ENCODE data around the gene ZNHIT1. TPM values are rescaled to one million over a fixed set of nuclear protein-coding genes. Genes with fewer than 3 reads are reported as not detected.

Gene ZNHIT1
- polyA plus RNA-seq, 1 of the 3 experiments (the other 2 are of a cell fraction): 101 TPM

- no peaks in the 10 kb centered on the region for H3K27me3 ChIP-seq (ENCODE audit: insufficient read depth)
- H3K9ac ChIP-seq: no peak overlapping the region
- no peaks in the 10 kb centered on the region for H3K79me2 ChIP-seq (ENCODE audit: insufficient read depth)
- peak; percentile 56 for DNase-seq
- H3K4me1 ChIP-seq (ENCODE audit: control insufficient read depth in 1 of 2, insufficient read depth in 2 of 2, low read depth in 1 of 2, low read length in 1 of 2): peaks cover 0 to 5% of the 10 kb centered on the region in 2 experiments; a peak in 1 of 4 replicates
- H2AFZ ChIP-seq (ENCODE audit: low read depth): no peak overlapping the region
- H3K4me2 ChIP-seq: no peak overlapping the region
- H3F3A ChIP-seq (replicated peaks; ENCODE audit: insufficient read depth): peaks cover 6% of the 10 kb centered on the region
- WGBS (ENCODE audit: low lambda C conversion rate): 83% methylated on average over 41 of the region's 52 CpGs
- H3K27ac ChIP-seq (ENCODE audit: low read depth in 2 of 2, low read length in 1 of 2): no peak overlapping the region
- no peaks in the 10 kb centered on the region for H3K9me2 ChIP-seq
- no peak overlapping the region for H3K4me3 ChIP-seq (ENCODE audit: low read depth in 2 of 2, low read length in 1 of 2)
- no peaks in the 10 kb centered on the region for H4K20me1 ChIP-seq (ENCODE audit: insufficient read depth)
- H3K36me3 ChIP-seq (replicated peaks in 1 of 2; ENCODE audit: control insufficient read depth in 1 of 2, insufficient read depth in 2 of 2, low read length in 1 of 2): peaks cover 13 to 19% of the 10 kb centered on the region in 2 experiments
- ChIA-PET CTCF (interaction anchor here (0.5 to 3.0 kb wide), 4 partner anchors 11 to 88 kb away, joined by 3 to 10 read pairs (median 4); no protein-coding TSS in a partner anchor), POLR2A (interaction anchor here (1.4 to 3.4 kb wide), 2 partner anchors 12 to 15 kb away, joined by 4 to 15 read pairs; partner anchors contain the start of genes PLOD3 and ZNHIT1)
- TF ChIP-seq SMC3 (IDR thresholded peaks at IDR 0.05; ENCODE audit: low read depth, low read length) (no peak), POLR2AphosphoS5 (IDR thresholded peaks at IDR 0.05; ENCODE audit: low read depth, low read length) (0 out of 2 replicates have a peak, but pooled peaks have one; percentile 18)
- no peaks in the 10 kb centered on the region for H3K9me3 ChIP-seq
Observed at GRCh38 chr7:101232141-101232850, 14.3 kb downstream of the ZNHIT1 start.

DNA sequence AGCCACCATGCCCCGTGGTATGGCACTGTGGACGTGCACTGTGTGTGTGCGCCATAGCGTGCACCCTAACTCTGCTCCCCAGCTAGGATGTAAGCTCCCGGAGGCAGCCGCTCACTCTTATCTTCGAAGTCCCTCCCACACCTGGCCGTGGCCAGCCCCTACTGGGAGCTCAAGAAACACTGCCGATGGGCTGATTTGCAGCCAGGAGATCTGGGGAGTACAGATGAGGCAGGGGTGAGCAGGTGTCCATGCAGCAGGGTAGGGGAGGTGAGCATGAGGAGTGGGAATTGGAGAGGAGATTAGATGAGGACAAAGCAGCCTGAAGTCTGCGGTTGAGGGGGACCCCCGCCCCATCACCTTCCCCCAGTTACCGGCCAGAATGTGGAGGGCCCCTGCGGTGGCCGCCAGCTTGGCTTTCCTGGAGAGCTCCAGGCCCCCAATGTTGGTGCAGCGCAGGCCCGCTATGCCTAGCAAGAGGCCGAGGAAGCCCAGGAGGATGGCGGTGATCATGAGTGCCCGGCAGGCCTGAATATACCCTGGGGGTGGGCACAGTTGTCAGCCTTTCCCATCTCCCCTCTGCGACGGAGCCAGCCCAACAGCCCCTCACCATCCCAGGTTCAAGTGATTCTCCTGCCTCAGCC is 16.1 kb downstream of the ZNHIT1 start:
- peaks cover 6% of the 10 kb centered on the region for H3F3A ChIP-seq (replicated peaks; ENCODE audit: insufficient read depth)
- H3K4me1 ChIP-seq (ENCODE audit: control insufficient read depth in 1 of 2, insufficient read depth in 2 of 2, low read depth in 1 of 2, low read length in 1 of 2): peaks cover 0 to 5% of the 10 kb centered on the region in 2 experiments; a peak in 1 of 4 replicates
- peak; percentile 33 for DNase-seq
- no peaks in the 10 kb centered on the region for H3K79me2 ChIP-seq (ENCODE audit: insufficient read depth)
- no peak overlapping the region for H3K9ac ChIP-seq
- no peak for TF ChIP-seq YY1 (IDR thresholded peaks at IDR 0.05; ENCODE audit: low read depth)
- TF ChIP-seq USF1 (IDR thresholded peaks at IDR 0.05; ENCODE audit: borderline replicate concordance, low read depth): no peak
- TF ChIP-seq NFIC (IDR thresholded peaks at IDR 0.05; ENCODE audit: borderline replicate concordance): no peak
- TF ChIP-seq IRF3 (IDR thresholded peaks at IDR 0.05; ENCODE audit: low read depth, low read length): no peak
- no peak for TF ChIP-seq MEF2A (IDR thresholded peaks at IDR 0.05; ENCODE audit: borderline replicate concordance, low read depth)
- no peak for TF ChIP-seq NRF1 (IDR thresholded peaks at IDR 0.05; ENCODE audit: low read depth, low read length)
- TF ChIP-seq, protein P1, sequence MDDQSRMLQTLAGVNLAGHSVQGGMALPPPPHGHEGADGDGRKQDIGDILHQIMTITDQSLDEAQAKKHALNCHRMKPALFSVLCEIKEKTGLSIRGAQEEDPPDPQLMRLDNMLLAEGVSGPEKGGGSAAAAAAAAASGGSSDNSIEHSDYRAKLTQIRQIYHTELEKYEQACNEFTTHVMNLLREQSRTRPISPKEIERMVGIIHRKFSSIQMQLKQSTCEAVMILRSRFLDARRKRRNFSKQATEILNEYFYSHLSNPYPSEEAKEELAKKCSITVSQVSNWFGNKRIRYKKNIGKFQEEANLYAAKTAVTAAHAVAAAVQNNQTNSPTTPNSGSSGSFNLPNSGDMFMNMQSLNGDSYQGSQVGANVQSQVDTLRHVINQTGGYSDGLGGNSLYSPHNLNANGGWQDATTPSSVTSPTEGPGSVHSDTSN (IDR thresholded peaks at IDR 0.05): no peak
- TF ChIP-seq MAX (IDR thresholded peaks at IDR 0.05; ENCODE audit: low read depth): no peak
- TF ChIP-seq, protein P2, sequence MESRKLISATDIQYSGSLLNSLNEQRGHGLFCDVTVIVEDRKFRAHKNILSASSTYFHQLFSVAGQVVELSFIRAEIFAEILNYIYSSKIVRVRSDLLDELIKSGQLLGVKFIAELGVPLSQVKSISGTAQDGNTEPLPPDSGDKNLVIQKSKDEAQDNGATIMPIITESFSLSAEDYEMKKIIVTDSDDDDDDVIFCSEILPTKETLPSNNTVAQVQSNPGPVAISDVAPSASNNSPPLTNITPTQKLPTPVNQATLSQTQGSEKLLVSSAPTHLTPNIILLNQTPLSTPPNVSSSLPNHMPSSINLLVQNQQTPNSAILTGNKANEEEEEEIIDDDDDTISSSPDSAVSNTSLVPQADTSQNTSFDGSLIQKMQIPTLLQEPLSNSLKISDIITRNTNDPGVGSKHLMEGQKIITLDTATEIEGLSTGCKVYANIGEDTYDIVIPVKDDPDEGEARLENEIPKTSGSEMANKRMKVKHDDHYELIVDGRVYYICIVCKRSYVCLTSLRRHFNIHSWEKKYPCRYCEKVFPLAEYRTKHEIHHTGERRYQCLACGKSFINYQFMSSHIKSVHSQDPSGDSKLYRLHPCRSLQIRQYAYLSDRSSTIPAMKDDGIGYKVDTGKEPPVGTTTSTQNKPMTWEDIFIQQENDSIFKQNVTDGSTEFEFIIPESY (IDR thresholded peaks at IDR 0.05; ENCODE audit: borderline replicate concordance, low read depth): no peak
- TF ChIP-seq MXI1 (IDR thresholded peaks at IDR 0.05; ENCODE audit: low read depth, low read length): no peak
- no peak for TF ChIP-seq ELF1 (IDR thresholded peaks at IDR 0.05)
- TF ChIP-seq RFX5 (IDR thresholded peaks at IDR 0.05; ENCODE audit: low read length): no peak
- no peak for TF ChIP-seq TEAD4 (IDR thresholded peaks at IDR 0.05; ENCODE audit: borderline replicate concordance, insufficient read depth)
- TF ChIP-seq, protein P3, sequence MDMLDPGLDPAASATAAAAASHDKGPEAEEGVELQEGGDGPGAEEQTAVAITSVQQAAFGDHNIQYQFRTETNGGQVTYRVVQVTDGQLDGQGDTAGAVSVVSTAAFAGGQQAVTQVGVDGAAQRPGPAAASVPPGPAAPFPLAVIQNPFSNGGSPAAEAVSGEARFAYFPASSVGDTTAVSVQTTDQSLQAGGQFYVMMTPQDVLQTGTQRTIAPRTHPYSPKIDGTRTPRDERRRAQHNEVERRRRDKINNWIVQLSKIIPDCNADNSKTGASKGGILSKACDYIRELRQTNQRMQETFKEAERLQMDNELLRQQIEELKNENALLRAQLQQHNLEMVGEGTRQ (IDR thresholded peaks at IDR 0.05; ENCODE audit: borderline replicate concordance, low read depth, low read length): no peak
- no peak for TF ChIP-seq RXRA (IDR thresholded peaks at IDR 0.05; ENCODE audit: borderline replicate concordance, low read depth)
- no peaks in the 10 kb centered on the region for H3K27me3 ChIP-seq (ENCODE audit: insufficient read depth)
- ChIA-PET CTCF (interaction anchor here (1.2 to 4.7 kb wide), 11 partner anchors 10 to 207 kb away, joined by 3 to 30 read pairs (median 5); partner anchors contain the start of genes PLOD3 and ZNHIT1), POLR2A (interaction anchor here (0.6 to 3.4 kb wide), 3 partner anchors 10 to 1034 kb away, joined by 3 to 15 read pairs (median 4); partner anchors contain the start of genes PLOD3 and ZNHIT1)
- no peaks in the 10 kb centered on the region for H3K9me3 ChIP-seq
- H3K4me3 ChIP-seq (ENCODE audit: low read depth in 2 of 2, low read length in 1 of 2): no peak overlapping the region
- H3K4me2 ChIP-seq: no peak overlapping the region
- no peak overlapping the region for H2AFZ ChIP-seq (ENCODE audit: low read depth)
- WGBS (ENCODE audit: low lambda C conversion rate): 95% methylated on average over 21 of the region's 21 CpGs
- no peaks in the 10 kb centered on the region for H4K20me1 ChIP-seq (ENCODE audit: insufficient read depth)
- H3K9me2 ChIP-seq: no peaks in the 10 kb centered on the region
- H3K27ac ChIP-seq (ENCODE audit: low read depth in 2 of 2, low read length in 1 of 2): no peak overlapping the region
- peaks cover 11 to 30% of the 10 kb centered on the region in 2 experiments for H3K36me3 ChIP-seq (replicated peaks in 1 of 2; ENCODE audit: control insufficient read depth in 1 of 2, insufficient read depth in 2 of 2, low read length in 1 of 2)
